ENCODE measurements around the gene ECM1.

DNA sequence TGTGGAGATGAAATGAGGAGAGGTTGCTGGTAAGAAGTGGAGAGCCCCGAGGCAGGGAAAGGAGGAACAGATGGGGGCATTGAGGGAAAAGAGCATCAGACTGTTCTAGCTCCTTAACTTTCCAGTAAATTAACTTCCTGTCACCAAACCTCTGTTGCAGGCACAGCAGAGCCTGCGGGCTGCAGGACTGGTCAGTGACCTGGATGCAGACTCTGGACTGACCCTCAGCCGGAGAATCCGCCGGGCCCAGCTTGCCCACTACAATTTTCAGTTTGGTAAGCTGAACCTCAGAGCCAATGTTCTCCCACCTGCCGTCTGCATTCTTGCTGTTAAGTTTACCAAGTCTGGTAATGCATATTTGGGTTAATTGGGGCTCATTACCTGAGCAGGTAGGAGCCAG, 2.5 kb upstream of the ECM1 start:
- TF ChIP-seq, protein P1, sequence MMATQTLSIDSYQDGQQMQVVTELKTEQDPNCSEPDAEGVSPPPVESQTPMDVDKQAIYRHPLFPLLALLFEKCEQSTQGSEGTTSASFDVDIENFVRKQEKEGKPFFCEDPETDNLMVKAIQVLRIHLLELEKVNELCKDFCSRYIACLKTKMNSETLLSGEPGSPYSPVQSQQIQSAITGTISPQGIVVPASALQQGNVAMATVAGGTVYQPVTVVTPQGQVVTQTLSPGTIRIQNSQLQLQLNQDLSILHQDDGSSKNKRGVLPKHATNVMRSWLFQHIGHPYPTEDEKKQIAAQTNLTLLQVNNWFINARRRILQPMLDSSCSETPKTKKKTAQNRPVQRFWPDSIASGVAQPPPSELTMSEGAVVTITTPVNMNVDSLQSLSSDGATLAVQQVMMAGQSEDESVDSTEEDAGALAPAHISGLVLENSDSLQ (IDR thresholded peaks at IDR 0.05) = no peak
- no peak for TF ChIP-seq NFRKB (IDR thresholded peaks at IDR 0.05)
